Right ventricle myocardium superior (tissue), 1 donor: Measurements from ENCODE around the gene ADNP2. TPM values are rescaled to one million over a fixed set of nuclear protein-coding genes. Genes with fewer than 3 reads are reported as not detected.
"Not testable (repeated sequence)": the region's sequence is repeated elsewhere in the genome, so short reads cannot be mapped to it uniquely, and the experiment has no call there.

Source experiments
- ATAC-seq: fragments of 200-7000 bp; cut with Tn5 transposase; one replicate; pipeline ENCODE4 v1.9.1; 2020; ENCODE audit warnings: mild to moderate bottlenecking; ENCODE audit not compliant: poor library complexity
- DNase-seq: peaks from one replicate; pipeline ENCODE4 v3.0.0-alpha.2; 2020
- intact Hi-C: fragments of 100-400 bp; cut with DNase I; formaldehyde crosslinking; loops from one replicate; pipeline ENCODE4 v1.11.2; 2022
- total RNA-seq: library from RNA; stranded (reverse); fragmentation: NEBNext Ultra II Directional; extraction: Animal tissue kit (Norgen Biotek cat#: 25700); gene quantifications from one replicate; pipeline ENCODE4 v1.2.1, GENCODE V29; 2021
- donor health status: DM: no; HTN: yes; CAD: no; lungs with severe emphysema.

ADNP2 gene
- total RNA-seq, 1 donor from 2014 or later = 6.8 TPM

DNA sequence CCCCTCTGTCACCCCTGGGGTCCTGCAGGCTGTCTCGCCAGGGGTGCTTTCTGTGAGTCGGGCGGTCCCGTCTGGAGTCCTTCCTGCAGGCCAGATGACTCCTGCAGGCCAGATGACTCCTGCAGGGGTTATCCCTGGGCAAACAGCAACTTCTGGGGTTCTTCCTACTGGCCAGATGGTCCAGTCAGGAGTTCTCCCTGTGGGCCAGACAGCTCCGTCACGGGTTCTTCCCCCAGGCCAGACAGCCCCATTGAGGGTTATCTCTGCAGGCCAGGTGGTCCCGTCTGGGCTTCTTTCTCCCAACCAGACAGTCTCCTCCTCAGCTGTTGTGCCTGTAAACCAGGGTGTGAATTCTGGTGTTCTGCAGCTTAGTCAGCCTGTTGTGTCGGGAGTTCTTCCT is 27.6 kb downstream of the ADNP2 start:
- DNase-seq (no peak), ATAC-seq (no peak)
- intact Hi-C loops = no loop called here

- DNase-seq = no peak
- ATAC-seq = no peak
- intact Hi-C loops = no loop called here
These were observed 28.1 kb downstream of the ADNP2 start for GRCh38 chr18:80137137-80137536.

DNA sequence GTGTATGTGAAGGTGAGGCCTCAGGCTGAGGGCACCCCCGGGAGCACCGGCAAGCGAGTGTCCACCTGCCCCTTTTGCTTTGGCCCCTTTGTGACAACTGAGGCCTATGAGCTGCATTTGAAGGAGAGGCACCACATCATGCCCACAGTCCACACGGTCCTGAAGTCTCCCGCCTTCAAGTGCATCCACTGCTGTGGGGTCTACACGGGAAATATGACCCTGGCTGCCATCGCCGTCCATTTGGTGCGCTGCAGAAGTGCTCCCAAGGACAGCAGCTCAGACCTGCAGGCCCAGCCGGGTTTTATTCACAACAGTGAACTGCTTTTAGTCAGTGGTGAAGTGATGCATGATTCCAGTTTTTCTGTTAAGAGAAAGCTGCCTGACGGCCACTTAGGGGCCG is 28.9 kb downstream of the ADNP2 start:
- ATAC-seq (no peak), DNase-seq (no peak)
- intact Hi-C loops = no loop called here

GRCh38 chr18:80140455-80140985 is 31.5 kb downstream of the ADNP2 start:
- ATAC-seq (no peak), DNase-seq (no peak)
- intact Hi-C loops = no loop called here

DNA sequence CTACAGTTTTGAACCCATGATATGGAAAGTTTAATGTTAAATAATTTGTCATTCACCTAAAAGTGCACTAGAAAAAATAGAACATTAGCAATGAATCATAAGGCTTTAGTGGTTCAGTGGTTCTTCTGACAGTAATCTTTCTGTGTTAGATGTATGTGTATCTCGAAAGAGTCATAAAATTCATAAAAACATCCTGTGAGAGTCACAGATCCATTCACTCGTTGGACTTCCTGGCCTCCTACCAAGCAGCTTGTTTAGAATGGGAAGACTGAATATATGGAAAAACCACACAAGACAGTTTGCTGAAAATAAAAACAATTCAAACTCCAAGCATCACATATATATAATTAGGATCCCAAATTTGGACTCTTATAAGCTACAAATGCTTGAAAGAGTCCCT is 34.8 kb downstream of the ADNP2 start:
- DNase-seq = no peak
- intact Hi-C loops = no loop called here
- ATAC-seq = no peak

DNA sequence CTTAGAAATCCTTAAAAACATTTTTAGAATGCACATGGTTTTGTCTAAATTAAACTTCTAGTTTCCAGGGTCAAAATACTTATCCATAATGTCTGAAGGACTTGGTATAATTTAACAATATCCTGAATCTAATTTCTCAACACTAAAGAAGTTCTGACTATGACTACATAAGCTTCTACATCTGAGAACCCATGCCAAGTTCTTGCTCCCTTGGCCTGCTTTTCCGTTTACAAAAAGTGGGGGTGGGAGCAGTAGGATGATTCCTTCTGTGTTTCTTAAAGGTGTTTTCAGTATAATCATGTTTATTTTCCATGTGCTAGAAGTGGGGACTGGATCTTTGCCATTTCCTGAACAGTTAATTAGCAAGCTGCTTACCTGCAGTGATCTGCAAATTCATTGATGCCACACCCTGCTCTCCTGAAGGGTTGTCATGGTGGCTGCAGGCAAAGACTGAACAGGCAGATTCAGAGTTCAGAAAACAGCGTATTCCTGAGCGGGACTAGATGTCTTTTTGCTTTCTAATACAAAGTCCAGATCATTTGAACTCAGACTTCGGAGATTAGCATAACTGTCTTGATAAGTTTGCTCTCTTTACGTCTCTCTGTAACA is 36.2 kb downstream of the ADNP2 start:
- ATAC-seq = no peak
- intact Hi-C loops = no loop called here

DNA sequence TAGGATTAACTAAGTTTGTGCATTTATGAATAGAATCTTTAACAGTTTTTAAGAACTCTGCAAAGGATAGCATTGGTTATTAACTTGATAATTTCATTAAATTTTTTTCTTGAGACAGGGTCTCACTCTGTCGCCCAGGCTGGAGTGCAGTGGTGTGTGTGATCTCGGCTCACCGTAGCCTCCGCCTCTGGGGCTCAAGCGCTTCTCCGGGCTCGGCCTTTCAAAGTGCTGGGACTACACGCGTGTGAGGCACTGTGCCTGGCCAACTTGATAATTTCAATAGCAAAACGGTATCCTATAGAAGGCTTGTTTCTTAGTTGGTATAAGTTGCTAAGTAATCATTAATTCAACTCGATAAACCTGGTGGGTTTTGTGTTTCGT is 38.0 kb downstream of the ADNP2 start:
- no peak for DNase-seq
- ATAC-seq = peak; percentile 53
- intact Hi-C loops = no loop called here

More for the DNA sequence above, 36.2 kb downstream of the ADNP2 start:
- DNase-seq = no peak

- peak; percentile 96 for ATAC-seq
- DNase-seq = peak; percentile 88
- intact Hi-C loops = no loop called here
These were observed 38.6 kb downstream of the ADNP2 start for GRCh38 chr18:80147418-80148325.

DNA sequence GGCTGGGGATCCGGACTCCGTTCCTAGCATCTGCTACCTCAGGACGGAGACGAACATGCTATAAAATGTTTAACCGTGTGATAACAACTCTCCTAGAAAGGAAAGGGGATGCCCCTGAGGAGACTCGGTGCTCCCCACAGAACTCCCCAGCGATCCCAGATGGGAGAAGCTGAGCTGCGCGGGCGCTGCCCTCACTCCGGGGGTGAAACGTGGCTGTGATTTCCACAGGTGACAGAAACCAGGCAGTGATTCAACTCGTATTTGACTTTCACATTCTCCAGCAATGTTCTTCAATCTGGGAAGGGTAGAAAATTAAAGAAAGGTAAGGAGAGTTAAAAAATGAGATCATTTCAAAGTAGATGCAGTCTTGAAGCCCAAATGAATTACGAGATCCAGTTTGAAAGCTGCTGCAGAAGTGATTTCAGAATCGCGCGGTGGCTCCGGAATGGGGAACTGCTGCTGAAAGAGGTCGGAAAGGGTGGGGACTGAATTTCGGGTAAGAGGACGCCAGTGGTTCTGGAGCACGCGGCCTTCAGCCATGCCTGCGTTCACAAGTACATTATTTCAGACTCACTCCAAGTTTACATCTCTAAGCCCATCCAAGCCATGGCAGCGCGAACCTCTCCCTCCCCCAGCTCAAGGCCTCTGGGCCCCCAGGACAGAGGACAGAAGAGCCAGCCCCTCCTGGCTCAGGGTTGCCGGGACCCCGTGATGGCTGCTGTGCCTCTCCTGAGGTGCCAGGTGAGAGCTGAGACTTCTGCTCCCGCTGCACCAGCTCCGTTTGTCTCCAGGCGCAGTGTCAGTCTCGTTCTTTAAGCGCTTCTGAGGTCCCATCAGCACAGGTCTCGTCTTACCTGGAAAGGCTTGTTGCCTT is 39.5 kb downstream of the ADNP2 start:
- DNase-seq = peak; percentile 51
- intact Hi-C loops = no loop called here
- ATAC-seq = peak; percentile 7

GRCh38 chr18:80149667-80150066 is 40.6 kb downstream of the ADNP2 start:
- ATAC-seq (no peak), DNase-seq (no peak)
- intact Hi-C loops = no loop called here

DNA sequence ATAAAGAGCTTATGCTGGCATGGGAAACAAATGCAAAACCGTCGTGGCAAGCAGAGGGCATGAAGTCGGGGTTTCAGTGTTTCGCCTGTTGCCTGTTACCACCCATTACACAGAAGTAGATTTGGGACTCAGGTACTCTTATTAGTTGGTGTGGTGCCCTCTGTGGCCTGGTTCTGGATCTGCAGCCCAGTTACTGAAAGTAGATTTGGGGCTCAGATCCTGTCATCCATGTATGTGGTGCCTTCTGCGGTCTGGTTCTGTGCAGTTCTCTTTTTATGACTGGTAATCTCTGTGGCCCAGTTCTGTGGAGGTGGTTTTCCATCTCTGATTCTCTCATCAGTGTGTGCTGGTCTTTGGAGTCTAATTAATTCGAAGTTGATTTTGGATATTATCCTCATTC is 45.2 kb downstream of the ADNP2 start:
- no peak for ATAC-seq
- intact Hi-C loops = no loop called here
- no peak for DNase-seq

- DNase-seq (peak; percentile 86), ATAC-seq (peak; percentile 65)
- intact Hi-C loops = no loop called here
These were observed 48.8 kb downstream of the ADNP2 start for GRCh38 chr18:80157708-80158343.

DNA sequence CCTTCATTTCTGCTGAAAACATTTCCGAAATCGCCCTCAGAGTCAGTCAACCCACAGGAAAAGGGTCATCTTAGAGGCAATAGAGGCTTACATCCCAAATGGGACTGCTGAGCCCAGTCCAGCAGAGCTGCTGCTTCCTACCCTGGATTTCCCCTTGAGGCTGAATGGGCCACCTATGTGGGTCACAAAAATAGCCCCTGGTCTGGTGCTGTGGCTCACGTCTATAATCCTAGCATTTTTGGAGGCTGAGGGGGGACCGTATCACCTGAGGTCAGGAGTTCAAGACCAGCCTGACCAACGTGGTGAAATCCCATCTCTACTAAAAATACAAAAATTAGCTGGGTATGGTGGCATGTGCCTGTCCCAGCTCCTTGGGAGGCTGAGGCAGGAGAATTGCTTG is 49.3 kb downstream of the ADNP2 start:
- no peak for ATAC-seq
- intact Hi-C loops = no loop called here

DNA sequence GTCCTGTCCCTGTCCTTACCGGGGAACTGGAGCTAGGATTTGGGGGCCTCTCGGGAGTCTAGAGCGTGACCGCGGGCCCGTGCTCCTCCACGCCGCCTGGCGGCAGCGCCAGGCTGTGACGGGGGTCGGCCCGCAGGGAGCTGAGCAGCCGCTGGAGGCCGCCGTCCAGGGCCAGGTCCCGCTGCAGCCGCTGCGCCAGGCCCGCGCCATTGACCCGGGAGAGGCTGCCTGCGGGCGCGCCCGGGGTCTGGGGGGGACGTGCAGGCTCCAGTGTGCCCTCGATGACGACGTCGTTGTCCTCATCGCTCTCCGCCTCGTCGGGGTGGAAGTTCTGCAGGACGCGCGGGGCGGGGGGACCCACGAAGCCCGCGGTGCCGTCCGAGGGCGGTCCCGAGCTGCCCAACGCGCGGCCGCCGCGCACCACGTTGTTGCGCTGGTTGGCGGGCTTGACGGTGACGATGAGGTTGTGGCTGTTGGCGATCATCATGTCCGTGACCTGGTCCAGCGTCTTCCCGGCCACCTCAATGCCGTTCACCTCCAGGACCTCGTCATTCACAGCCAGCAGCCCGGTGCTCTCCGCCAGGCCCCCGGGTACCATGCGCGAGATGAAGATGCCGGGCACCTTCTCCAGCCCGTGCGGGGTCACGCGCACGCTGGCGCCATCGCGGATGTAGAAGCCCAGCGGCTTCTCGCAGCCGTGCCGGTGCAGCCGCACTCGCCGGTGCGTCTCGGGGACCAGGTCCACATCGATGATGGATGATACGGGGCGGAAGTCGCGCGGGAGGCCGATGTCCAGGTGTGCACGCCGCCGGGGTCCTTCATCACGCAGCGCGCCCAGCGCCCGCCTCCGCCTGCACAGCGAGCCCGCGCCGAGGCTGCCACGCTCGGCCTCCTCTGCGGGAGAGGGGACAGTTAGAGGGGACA is 50.9 kb downstream of the ADNP2 start:
- ATAC-seq (peak; percentile 94), DNase-seq (peak; percentile 61)
- intact Hi-C loops = no loop called here

More for the DNA sequence above, 49.3 kb downstream of the ADNP2 start:
- DNase-seq = no peak

GRCh38 chr18:80161781-80162417 is 52.8 kb downstream of the ADNP2 start:
- intact Hi-C loops = no loop called here
- DNase-seq (no peak), ATAC-seq (no peak)

DNA sequence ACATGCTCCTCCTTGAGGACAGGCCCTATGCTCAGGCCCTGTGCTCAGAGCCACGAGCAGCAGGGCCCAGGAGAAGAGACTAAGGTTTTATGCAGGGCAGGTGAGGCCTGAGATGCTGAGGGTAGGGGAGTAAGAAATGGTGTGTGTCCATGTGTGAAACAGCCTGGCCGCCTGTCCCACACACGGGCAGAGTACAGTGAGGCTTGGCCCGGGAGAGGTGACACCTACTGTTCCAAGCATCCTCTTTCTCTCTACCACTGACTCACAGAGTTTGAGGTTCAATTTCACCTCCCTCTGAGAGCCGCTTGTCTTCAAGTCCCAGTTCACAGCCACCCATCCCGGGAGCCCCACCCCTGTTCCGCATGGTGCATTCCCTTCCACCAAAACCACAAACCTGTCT is 54.1 kb downstream of the ADNP2 start:
- intact Hi-C loops = no loop called here
- ATAC-seq (no peak), DNase-seq (no peak)

DNA sequence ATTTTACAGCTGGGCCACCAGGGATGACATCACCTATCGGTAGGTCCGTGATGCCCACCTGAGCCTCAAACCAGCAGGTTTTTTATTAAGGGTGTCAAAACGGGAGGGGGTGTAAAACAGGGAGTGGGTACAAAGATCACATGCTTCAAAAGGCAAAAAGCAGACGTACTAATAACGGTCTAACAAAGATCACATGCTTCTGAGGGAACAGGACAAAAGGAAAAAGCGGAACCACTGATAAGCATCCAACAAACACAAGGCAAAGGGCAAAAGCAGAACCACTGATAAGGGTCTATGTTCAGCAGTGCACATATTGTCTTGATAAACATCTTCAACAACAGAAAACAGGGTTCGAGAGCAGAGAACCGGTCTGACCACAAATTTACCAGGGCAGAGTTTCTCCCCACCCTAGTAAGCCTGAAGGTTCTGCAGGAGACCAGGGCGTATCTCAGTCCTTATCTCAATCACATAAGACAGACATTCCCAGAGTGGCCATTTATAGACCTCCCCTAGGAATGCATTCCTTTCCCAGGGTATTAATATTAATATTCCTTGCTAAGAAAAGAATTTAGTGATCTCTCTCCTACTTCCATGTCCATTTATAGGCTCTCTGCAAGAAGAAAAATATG is 55.8 kb downstream of the ADNP2 start:
- DNase-seq, ATAC-seq, intact Hi-C loops: not testable (repeated sequence)
